B cell (primary cell): ENCODE measurements around the gene TMEM9. TPM values are rescaled to one million over a fixed set of nuclear protein-coding genes. Genes with fewer than 3 reads are reported as not detected.

ENCODE experiments used
- ATAC-seq: fragments of 200-7000 bp; cut with Tn5 transposase; one replicate; pipeline ENCODE4 v1.10.0; 2021; ENCODE audit warnings: low read depth, mild to moderate bottlenecking, moderate number of reproducible peaks, moderate library complexity
- CTCF ChIA-PET: fragments of 350-600 bp; sonication (Branson Sonifier 250); formaldehyde crosslinking; loops from one replicate; lab custom pipeline; 2021; ENCODE audit warnings: antibody characterized with exemption, inconsistent platforms; lab: Charles Lee
- POLR2A ChIA-PET: fragments of 350-600 bp; sonication (Branson Sonifier 250); formaldehyde crosslinking; loops from one replicate; lab custom pipeline; 2021; ENCODE audit warnings: antibody characterized with exemption; lab: Charles Lee
- DNase-seq: peaks from one replicate; pipeline ENCODE4 v3.0.0; 2013
- H2AFZ ChIP-seq: 2 replicates; pipeline ENCODE4 v1.6.1; 2012; ENCODE audit warnings: mild to moderate bottlenecking, low read depth, low read length; ENCODE audit not compliant: insufficient read depth, poor library complexity, severe bottlenecking
- H3K27ac ChIP-seq, 2 donors: 1 replicate in 1 of 2; 2 replicates in 1 of 2; pipeline ENCODE4 v1.5.1; 2012 to 2013; ENCODE audit warnings: low read length in 2 of 2, mild to moderate bottlenecking in 2 of 2, moderate library complexity in 1 of 2
- H3K27me3 ChIP-seq, 4 experiments: fragments of 200-600 bp in 1 of 4; sonication (generic) in 1 of 4; replicated peaks in 1 of 4; 1 replicate in 2 of 4; 2 replicates in 2 of 4; pipeline versions ENCODE4 v1.6.1 to v1.7.0; 2013 to 2016; ENCODE audit warnings: low read length in 3 of 4, mild to moderate bottlenecking in 2 of 4, mixed read lengths in 1 of 4, moderate library complexity in 1 of 4; ENCODE audit not compliant: insufficient read depth in 4 of 4, control insufficient read depth in 3 of 4; ENCODE audit errors: control extremely low read depth in 1 of 4
- H3K36me3 ChIP-seq, 2 experiments: replicated peaks in 1 of 2; 1 replicate in 1 of 2; 2 replicates in 1 of 2; pipeline versions ENCODE4 v1.6.1 to v1.7.1; 2013; ENCODE audit warnings: low read length in 1 of 2; ENCODE audit not compliant: insufficient read depth in 2 of 2, control insufficient read depth in 1 of 2; ENCODE audit errors: control extremely low read depth in 1 of 2, extremely low read depth in 1 of 2
- H3K4me1 ChIP-seq, 2 donors: fragments of 200-600 bp in 1 of 2; sonication (generic) in 1 of 2; 1 replicate in 1 of 2; 2 replicates in 1 of 2; pipeline versions ENCODE4 v1.5.1 to v1.6.1; 2013 to 2017; ENCODE audit warnings: low read length in 2 of 2; ENCODE audit not compliant: control insufficient read depth in 2 of 2, insufficient read depth in 2 of 2
- H3K4me2 ChIP-seq: replicated peaks from 2 replicates; pipeline ENCODE3; 2012; ENCODE audit warnings: mild to moderate bottlenecking, low read depth, low read length; ENCODE audit not compliant: poor library complexity, severe bottlenecking
- H3K4me3 ChIP-seq, 5 experiments: fragments of 200-600 bp in 1 of 5; sonication (generic) in 1 of 5; 1 replicate in 3 of 5; 2 replicates in 2 of 5; pipeline versions ENCODE4 v1.5.1 to v1.7.0; 2011 to 2016; ENCODE audit warnings: low read length in 4 of 5, mild to moderate bottlenecking in 4 of 5, low read depth in 2 of 5, control low read depth in 1 of 5, moderate library complexity in 1 of 5; ENCODE audit not compliant: insufficient read depth in 1 of 5; ENCODE audit errors: control extremely low read depth in 1 of 5, extremely low read depth in 1 of 5
- H3K79me2 ChIP-seq: fragments of 200-600 bp; sonication (generic); one replicate; pipeline ENCODE4 v1.6.0; 2016; ENCODE audit warnings: low read length; ENCODE audit not compliant: control insufficient read depth, insufficient read depth
- H3K9ac ChIP-seq: fragments of 200-600 bp; sonication (generic); 2 replicates; pipeline ENCODE4 v1.6.1; 2017; ENCODE audit warnings: mild to moderate bottlenecking, low read length, moderate library complexity
- H3K9me3 ChIP-seq, 3 donors: one replicate each; pipeline versions ENCODE4 v1.6.1 to v1.7.1; 2013; ENCODE audit warnings: low read length in 2 of 3; ENCODE audit not compliant: control insufficient read depth in 2 of 3, insufficient read depth in 1 of 3; ENCODE audit errors: control extremely low read depth in 1 of 3
- H4K20me1 ChIP-seq: 2 replicates; pipeline ENCODE4 v1.6.0; 2012; ENCODE audit warnings: mild to moderate bottlenecking, low read length; ENCODE audit not compliant: insufficient read depth, control insufficient read depth, poor library complexity, severe bottlenecking
- H3K27ac Mint-ChIP-seq: one replicate; pipeline ENCODE4 v1.8.0; 2021; ENCODE audit warnings: mixed read lengths
- H3K27me3 Mint-ChIP-seq: one replicate; pipeline ENCODE4 v1.8.0; 2021; ENCODE audit warnings: mixed read lengths
- H3K4me1 Mint-ChIP-seq: one replicate; pipeline ENCODE4 v1.8.0; 2021; ENCODE audit warnings: mixed read lengths
- H3K4me3 Mint-ChIP-seq: one replicate; pipeline ENCODE4 v1.8.0; 2021; ENCODE audit warnings: mixed read lengths
- H3K9me3 Mint-ChIP-seq: one replicate; pipeline ENCODE4 v1.8.0; 2022; ENCODE audit warnings: mixed read lengths; ENCODE audit not compliant: insufficient read depth
- EZH2 ChIP-seq: IDR thresholded peaks from 2 replicates; pipeline ENCODE4 v1.6.1; 2012; ENCODE audit warnings: borderline replicate concordance, low read depth, mild to moderate bottlenecking, moderate library complexity, low read length; ENCODE audit not compliant: insufficient read depth, poor library complexity, severe bottlenecking
- WGBS: methylation state at CpG from one replicate; pipeline ENCODE4 v1.1.5; 2013; ENCODE audit warnings: missing lambda C conversion rate; ENCODE audit not compliant: insufficient coverage; 5-methylcytosine and 5-hydroxymethylcytosine counted together
- intact Hi-C: fragments of 100-400 bp; cut with micrococcal nuclease; formaldehyde crosslinking; loops from one replicate; pipeline ENCODE4 v1.10.0; 2022
- polyA plus RNA-seq: library from polyadenylated mRNA; depleted of rRNA; stranded (reverse); fragments of >200 nt; gene quantifications from 2 replicates; pipeline ENCODE4 v1.2.3, GENCODE V29; 2012
- total RNA-seq, 2 donors: library from RNA; stranded (reverse); fragments of 120-200 nt in 1 of 2; gene quantifications; 1 replicate in 1 of 2; 2 replicates in 1 of 2; pipeline versions ENCODE4 v1.2.3 to v1.2.4, GENCODE V29; 2013 to 2022
- TF ChIP-seq, protein P1 (sequence below): fragments of 200-600 bp; IDR thresholded peaks from one replicate; pipeline ENCODE4 v1.8.0; 2022; ENCODE audit warnings: antibody characterized with exemption, mild to moderate bottlenecking

TMEM9 gene
- total and polyA plus RNA-seq, 2 donors (not counting 1 experiment from before 2014, with no cell fraction given), result 23.6 to 29.2 TPM

DNA sequence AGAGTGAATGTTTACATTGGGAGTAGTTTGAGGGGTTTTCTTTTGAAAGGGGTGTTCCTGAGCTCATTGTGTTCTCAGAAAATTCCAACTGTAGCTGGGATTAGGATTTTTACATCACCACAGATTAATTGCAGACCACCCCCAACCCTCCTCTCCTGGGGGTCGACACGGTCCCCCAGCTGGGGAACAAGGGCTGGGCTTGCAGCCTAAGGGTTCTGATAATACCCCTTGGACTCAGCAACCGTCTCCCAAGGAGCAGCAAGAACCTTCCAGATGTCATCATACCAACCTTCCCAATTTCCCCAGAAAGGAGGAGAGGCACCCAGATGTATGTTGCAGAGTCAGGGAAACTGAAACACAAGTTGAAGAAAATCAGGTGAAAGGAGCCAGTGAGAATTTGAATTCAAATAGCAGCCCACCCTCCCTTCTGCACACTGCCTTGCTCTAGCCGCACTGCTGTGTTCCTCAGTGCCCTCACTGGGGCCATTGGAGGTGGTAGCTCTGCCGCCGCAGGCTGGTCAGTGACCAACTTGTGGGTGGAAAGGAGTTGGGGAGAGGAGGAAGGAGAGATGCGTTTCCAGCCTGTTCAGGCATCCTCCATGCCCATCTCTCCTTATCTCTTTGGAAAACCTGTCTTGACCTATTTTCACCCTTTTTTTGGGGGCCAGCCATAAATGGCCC, 21.7 kb upstream of the TMEM9 start:
- Histone ChIP-seq H3K4me2 (no peak overlapping the region), H3K27ac (no peak overlapping the region), H3K36me3 (no peaks in the 10 kb centered on the region), H3K27me3 (peaks cover 0 to 49% (median 6%) of the 10 kb centered on the region in 4 experiments), H3K79me2 (no peaks in the 10 kb centered on the region), H4K20me1 (no peaks in the 10 kb centered on the region), H3K4me1 (peaks cover 7 to 9% of the 10 kb centered on the region in 2 donors), H3K9ac (no peak overlapping the region), H3K4me3 (no peak overlapping the region), H3K9me3 (peaks cover 3 to 4% (median 4%) of the 10 kb centered on the region in 3 donors), H2AFZ (no peak overlapping the region)
- Mint-ChIP-seq H3K27me3 (peaks cover 37% of the 10 kb centered on the region), H3K4me1 (peaks cover 8% of the 10 kb centered on the region), H3K4me3 (no peak overlapping the region), H3K9me3 (peaks cover 4% of the 10 kb centered on the region), H3K27ac (no peak overlapping the region)
- POLR2A ChIA-PET, result interaction anchor here (0.7 kb wide), 1 partner anchor 540 kb away, joined by 3 read pairs; no protein-coding TSS in a partner anchor
- ATAC-seq (no peak), DNase-seq (no peak)
- CTCF ChIA-PET, result no interaction called here
- 96% methylated on average over 5 of the region's 7 CpGs for WGBS
- TF ChIP-seq EZH2, result no peak
- TF ChIP-seq, protein P1, sequence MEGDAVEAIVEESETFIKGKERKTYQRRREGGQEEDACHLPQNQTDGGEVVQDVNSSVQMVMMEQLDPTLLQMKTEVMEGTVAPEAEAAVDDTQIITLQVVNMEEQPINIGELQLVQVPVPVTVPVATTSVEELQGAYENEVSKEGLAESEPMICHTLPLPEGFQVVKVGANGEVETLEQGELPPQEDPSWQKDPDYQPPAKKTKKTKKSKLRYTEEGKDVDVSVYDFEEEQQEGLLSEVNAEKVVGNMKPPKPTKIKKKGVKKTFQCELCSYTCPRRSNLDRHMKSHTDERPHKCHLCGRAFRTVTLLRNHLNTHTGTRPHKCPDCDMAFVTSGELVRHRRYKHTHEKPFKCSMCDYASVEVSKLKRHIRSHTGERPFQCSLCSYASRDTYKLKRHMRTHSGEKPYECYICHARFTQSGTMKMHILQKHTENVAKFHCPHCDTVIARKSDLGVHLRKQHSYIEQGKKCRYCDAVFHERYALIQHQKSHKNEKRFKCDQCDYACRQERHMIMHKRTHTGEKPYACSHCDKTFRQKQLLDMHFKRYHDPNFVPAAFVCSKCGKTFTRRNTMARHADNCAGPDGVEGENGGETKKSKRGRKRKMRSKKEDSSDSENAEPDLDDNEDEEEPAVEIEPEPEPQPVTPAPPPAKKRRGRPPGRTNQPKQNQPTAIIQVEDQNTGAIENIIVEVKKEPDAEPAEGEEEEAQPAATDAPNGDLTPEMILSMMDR, result no peak
- intact Hi-C loops, result no loop called here

DNA sequence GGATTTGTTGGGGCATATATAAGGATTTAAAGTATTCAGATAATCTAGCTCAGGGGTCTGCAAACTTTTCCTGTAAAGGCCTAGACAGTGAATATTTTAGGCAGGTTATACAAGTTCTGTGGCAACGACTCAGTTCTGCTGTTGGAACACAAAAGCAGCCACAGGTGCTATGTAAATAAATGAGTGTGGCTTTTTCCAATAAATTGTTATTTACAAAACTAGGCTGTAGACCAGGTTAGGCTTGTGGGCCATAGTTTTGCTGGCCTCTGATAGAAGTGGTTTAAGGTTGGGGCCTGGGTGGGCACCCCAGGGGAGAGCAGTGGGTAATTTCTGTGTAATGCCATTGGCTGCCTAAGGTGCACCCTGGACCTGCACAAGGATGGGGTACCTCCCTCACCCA, 19.5 kb upstream of the TMEM9 start:
- H3K9me3 ChIP-seq, result peaks cover 0 to 3% (median 0%) of the 10 kb centered on the region in 3 donors
- no peaks in the 10 kb centered on the region for H3K79me2 ChIP-seq
- H3K27me3 Mint-ChIP-seq, result peaks cover 19% of the 10 kb centered on the region
- H3K4me1 ChIP-seq, result peaks cover 7 to 14% of the 10 kb centered on the region in 2 donors
- intact Hi-C loops, result loop anchor here (5.0 kb wide), 1 partner anchor 151 kb away; the partner anchor contains the start of gene KIF21B
- 100% methylated on average over 1 of the region's 1 CpG for WGBS
- no peak overlapping the region for H3K4me3 Mint-ChIP-seq
- no peak overlapping the region for H3K9ac ChIP-seq
- H3K4me3 ChIP-seq, result no peak overlapping the region
- DNase-seq (no peak), ATAC-seq (no peak)
- H3K36me3 ChIP-seq, result no peaks in the 10 kb centered on the region
- TF ChIP-seq, protein P1, result no peak
- no peak for TF ChIP-seq EZH2
- H4K20me1 ChIP-seq, result no peaks in the 10 kb centered on the region
- no peak overlapping the region for H3K27ac ChIP-seq
- no peak overlapping the region for H3K27ac Mint-ChIP-seq
- POLR2A ChIA-PET, result no interaction called here
- peaks cover 2% of the 10 kb centered on the region for H3K9me3 Mint-ChIP-seq
- CTCF ChIA-PET, result no interaction called here
- no peak overlapping the region for H3K4me2 ChIP-seq
- H3K4me1 Mint-ChIP-seq, result peaks cover 16% of the 10 kb centered on the region
- no peak overlapping the region for H2AFZ ChIP-seq
- H3K27me3 ChIP-seq, result peaks cover 0 to 42% (median 4%) of the 10 kb centered on the region in 4 experiments
